ENCODE data around the gene APOL6.

DNA sequence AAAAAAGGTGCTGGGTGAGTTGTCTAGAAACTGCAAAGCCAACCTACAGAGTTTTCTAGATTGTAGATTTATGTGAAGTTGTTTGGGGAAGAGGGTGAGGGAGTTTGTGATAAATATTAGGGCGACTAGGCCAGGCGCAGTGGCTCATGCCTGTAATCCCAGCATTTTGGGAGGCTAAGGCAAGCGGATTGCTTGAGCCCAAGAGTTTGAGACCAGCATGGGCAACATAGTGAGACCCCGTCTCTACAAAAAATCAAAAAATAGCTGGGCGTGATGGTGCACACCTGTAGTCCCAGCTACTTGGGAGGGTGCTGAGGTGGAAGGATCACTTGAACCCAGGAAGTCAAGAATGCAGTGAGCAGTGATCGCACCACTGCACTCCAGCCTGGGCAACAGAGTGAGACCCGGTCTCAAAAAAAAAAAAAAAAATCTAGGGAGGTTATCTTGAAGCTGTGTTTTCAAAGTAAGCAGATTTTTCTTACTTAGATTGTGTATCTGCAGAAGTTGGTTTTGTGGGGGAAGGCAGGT, 844 bp downstream of the APOL6 start:
- TF ChIP-seq CTCF (IDR thresholded peaks at IDR 0.05; ENCODE audit: low read length) (no peak), EZH2 (IDR thresholded peaks at IDR 0.05; ENCODE audit: borderline replicate concordance, low read length) (no peak)

Measured in OCI-LY1 (cell line).